WTC11 (cell line): ENCODE measurements around the gene STYK1.

Experiments
- CBFB ChIP-seq: sonication (generic); formaldehyde crosslinking; IDR thresholded peaks from 2 replicates; pipeline ENCODE4 v1.8.1; 2022; ENCODE audit warnings: mild to moderate bottlenecking, low read depth, missing genetic modification reagents
- KAT7 ChIP-seq: sonication (generic); formaldehyde crosslinking; IDR thresholded peaks from 2 replicates; pipeline ENCODE4 v1.8.1; 2023; ENCODE audit warnings: missing genetic modification reagents, mild to moderate bottlenecking, borderline replicate concordance
- NFYB ChIP-seq: sonication (generic); formaldehyde crosslinking; conservative IDR thresholded peaks from 2 replicates; pipeline ENCODE4 v1.8.0; 2022; ENCODE audit warnings: low read depth, missing genetic modification reagents
- TF ChIP-seq, protein P1 (sequence below): fragments of 200-600 bp; IDR thresholded peaks from 2 replicates; pipeline ENCODE4 v1.8.0; 2022; ENCODE audit warnings: antibody characterized with exemption

DNA sequence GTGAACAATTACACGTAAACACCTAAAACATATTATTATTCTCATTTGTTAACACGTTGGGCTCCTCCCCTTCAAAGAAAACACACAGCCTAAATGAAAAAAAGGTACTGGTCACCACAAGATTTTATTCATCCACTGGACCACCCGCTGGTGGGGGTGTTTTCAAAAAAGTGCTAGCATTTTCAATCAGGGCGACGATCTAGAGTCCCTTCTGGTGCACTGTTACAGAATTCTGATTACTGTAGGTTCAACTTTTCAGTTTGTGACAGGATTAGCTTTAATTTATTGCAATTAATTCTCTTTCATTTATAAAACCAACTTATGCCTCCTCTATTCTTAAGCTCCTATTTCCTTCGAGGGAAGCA lies 60.9 kb downstream of the STYK1 start:
- TF ChIP-seq, protein P1, sequence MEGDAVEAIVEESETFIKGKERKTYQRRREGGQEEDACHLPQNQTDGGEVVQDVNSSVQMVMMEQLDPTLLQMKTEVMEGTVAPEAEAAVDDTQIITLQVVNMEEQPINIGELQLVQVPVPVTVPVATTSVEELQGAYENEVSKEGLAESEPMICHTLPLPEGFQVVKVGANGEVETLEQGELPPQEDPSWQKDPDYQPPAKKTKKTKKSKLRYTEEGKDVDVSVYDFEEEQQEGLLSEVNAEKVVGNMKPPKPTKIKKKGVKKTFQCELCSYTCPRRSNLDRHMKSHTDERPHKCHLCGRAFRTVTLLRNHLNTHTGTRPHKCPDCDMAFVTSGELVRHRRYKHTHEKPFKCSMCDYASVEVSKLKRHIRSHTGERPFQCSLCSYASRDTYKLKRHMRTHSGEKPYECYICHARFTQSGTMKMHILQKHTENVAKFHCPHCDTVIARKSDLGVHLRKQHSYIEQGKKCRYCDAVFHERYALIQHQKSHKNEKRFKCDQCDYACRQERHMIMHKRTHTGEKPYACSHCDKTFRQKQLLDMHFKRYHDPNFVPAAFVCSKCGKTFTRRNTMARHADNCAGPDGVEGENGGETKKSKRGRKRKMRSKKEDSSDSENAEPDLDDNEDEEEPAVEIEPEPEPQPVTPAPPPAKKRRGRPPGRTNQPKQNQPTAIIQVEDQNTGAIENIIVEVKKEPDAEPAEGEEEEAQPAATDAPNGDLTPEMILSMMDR = no peak
- TF ChIP-seq NFYB (CRISPR knock-in tag) = no peak
- no peak for TF ChIP-seq CBFB
- no peak for TF ChIP-seq KAT7 (CRISPR knock-in tag)
